K562 (cell line): ENCODE data around the gene CLDN24. TPM values are rescaled to one million over a fixed set of nuclear protein-coding genes. Genes with fewer than 3 reads are reported as not detected.

Experiments
- ATF3 ChIP-seq, 2 experiments: fragments of 450-650 bp in 1 of 2; sonication (generic) in 1 of 2; formaldehyde crosslinking in 1 of 2; IDR thresholded peaks in 1 of 2; conservative IDR thresholded peaks in 1 of 2; 2 replicates each; pipeline versions ENCODE4 v1.6.1 to v1.8.1; 2016 to 2023; ENCODE audit warnings: mild to moderate bottlenecking in 2 of 2, moderate library complexity in 2 of 2, inconsistent platforms in 1 of 2, missing genetic modification reagents in 1 of 2
- BACH1 ChIP-seq: fragments of 200-800 bp; sonication (Bioruptor generic); IDR thresholded peaks from 2 replicates; pipeline ENCODE4 v1.6.1; 2016; ENCODE audit warnings: missing genetic modification characterization, missing compliant biosample characterization
- BRF2 ChIP-seq: IDR thresholded peaks from 3 replicates; pipeline ENCODE4 v1.6.1; 2011; ENCODE audit warnings: borderline replicate concordance, mild to moderate bottlenecking; ENCODE audit not compliant: insufficient read length, insufficient read depth
- EWSR1 ChIP-seq: fragments of 450-650 bp; IDR thresholded peaks from 2 replicates; pipeline ENCODE4 v1.6.1; 2018; ENCODE audit warnings: borderline replicate concordance, mild to moderate bottlenecking, low read depth, moderate library complexity; ENCODE audit not compliant: partially characterized antibody
- FOXA3 ChIP-seq, 2 experiments: fragments of 450-650 bp in 1 of 2; sonication (generic) in 1 of 2; formaldehyde crosslinking; IDR thresholded peaks in 1 of 2; conservative IDR thresholded peaks in 1 of 2; 2 replicates each; pipeline versions ENCODE4 v1.4.0 to v1.8.0; 2020 to 2022; ENCODE audit warnings: mild to moderate bottlenecking in 2 of 2, missing genetic modification reagents in 1 of 2
- MED1 ChIP-seq: sonication (generic); formaldehyde crosslinking; IDR thresholded peaks from 2 replicates; pipeline ENCODE4 v1.8.1; 2023; ENCODE audit warnings: missing genetic modification reagents, borderline replicate concordance
- POU5F1 ChIP-seq: fragments of 150-350 bp; IDR thresholded peaks from 2 replicates; pipeline ENCODE4 v1.6.1; 2014; ENCODE audit warnings: borderline replicate concordance, low read length, low read depth, mild to moderate bottlenecking; ENCODE audit not compliant: partially characterized antibody
- PPARD ChIP-seq: fragments of 250-450 bp; sonication (Bioruptor Pico); IDR thresholded peaks from 2 replicates; pipeline ENCODE4 v1.8.0; 2022; ENCODE audit warnings: inconsistent platforms, mild to moderate bottlenecking, moderate library complexity
- SIN3A ChIP-seq, 2 experiments: fragments of 150-350 bp in 1 of 2; IDR thresholded peaks; 2 replicates each; pipeline ENCODE4 v1.6.1; 2011 to 2016; ENCODE audit warnings: borderline replicate concordance in 2 of 2, low read depth in 2 of 2, low read length in 2 of 2, mild to moderate bottlenecking in 2 of 2, moderate library complexity in 2 of 2; ENCODE audit not compliant: control insufficient read depth in 1 of 2
- SLC30A9 ChIP-seq: fragments of 250-450 bp; sonication (Bioruptor Pico); IDR thresholded peaks from 2 replicates; pipeline ENCODE4 v1.8.0; 2022; ENCODE audit warnings: mild to moderate bottlenecking, moderate library complexity
- TSHZ1 ChIP-seq: fragments of 250-450 bp; sonication (Bioruptor Pico); IDR thresholded peaks from 2 replicates; pipeline ENCODE4 v1.4.0; 2020; ENCODE audit warnings: mild to moderate bottlenecking, moderate library complexity
- ZC3H11A ChIP-seq: IDR thresholded peaks from 2 replicates; pipeline ENCODE4 v1.6.1; 2012; ENCODE audit warnings: low read depth, low read length, improper control_type of control experiment
- ZEB2 ChIP-seq: fragments of 450-650 bp; IDR thresholded peaks from 2 replicates; pipeline ENCODE4 v1.6.1; 2016
- ZFP1 ChIP-seq: fragments of 450-650 bp; formaldehyde crosslinking; IDR thresholded peaks from 2 replicates; pipeline ENCODE4 v1.4.0; 2020; ENCODE audit warnings: mild to moderate bottlenecking, mixed read lengths
- ZNF592 ChIP-seq: fragments of 450-650 bp; IDR thresholded peaks from 2 replicates; pipeline ENCODE4 v1.6.1; 2017; ENCODE audit warnings: antibody characterized with exemption, mild to moderate bottlenecking
- polyA plus RNA-seq, 8 experiments: library from polyadenylated mRNA; depleted of rRNA in 4 of 8; stranded (reverse) in 5 of 8; unstranded in 3 of 8; fragments of >200 nt; fragmentation: Nextera tagmentation in 2 of 8; fragmentation: Illumina TruSeq in 1 of 8; extraction: Ambion mirVana in 2 of 8; extraction: Trizol in 1 of 8; gene quantifications; 2 replicates each; pipeline versions ENCODE4 v1.2.1 to v1.2.3, GENCODE V29; 2011 to 2014; ENCODE audit warnings: inconsistent platforms in 1 of 8, missing spikeins in 1 of 8
- total RNA-seq, 7 experiments: library from RNA; depleted of rRNA in 6 of 7; stranded (reverse); fragments of >200 nt in 6 of 7; fragmentation: Illumina TruSeq in 2 of 7; extraction: Trizol in 2 of 7; gene quantifications; 2 replicates each; pipeline versions ENCODE4 v1.2.1 to v1.2.3, GENCODE V29; 2011 to 2021; ENCODE audit warnings: low replicate concordance in 1 of 7

CLDN24 gene
- total and polyA plus RNA-seq, 9 of the 15 experiments (the other 6 are each of a cell fraction or from before 2014, with no cell fraction given): not detected

GRCh38 chr4:183348706-183349659 is 26.8 kb upstream of the CLDN24 start (continued):
- no peak for TF ChIP-seq SLC30A9 (CRISPR knock-in tag)
- TF ChIP-seq FOXA3 (CRISPR knock-in tag; conservative IDR thresholded peaks at IDR 0.05 in 1 of 2, IDR thresholded peaks at IDR 0.05 in 1 of 2): peak in 1 of 2 experiments; percentile 71; a peak in 2 of 4 replicates
- no peak for TF ChIP-seq EWSR1
- no peak for TF ChIP-seq MED1 (CRISPR knock-in tag)
- TF ChIP-seq ZNF592: peak; percentile 100
- TF ChIP-seq BACH1 (tag): peak; percentile 100
- no peak for TF ChIP-seq ZC3H11A
- TF ChIP-seq ZFP1 (CRISPR knock-in tag): peak; percentile 96
- peak; percentile 93 for TF ChIP-seq PPARD (CRISPR knock-in tag)
- no peak for TF ChIP-seq BRF2
- TF ChIP-seq TSHZ1 (CRISPR knock-in tag): peak; percentile 98
- peak; percentile 87 for TF ChIP-seq ATF3 (IDR thresholded peaks at IDR 0.05)
- TF ChIP-seq ATF3 (CRISPR knock-in tag; conservative IDR thresholded peaks at IDR 0.05): no peak
- no peak for TF ChIP-seq SIN3A (IDR thresholded peaks at IDR 0.05; ENCODE audit: borderline replicate concordance in 2 of 2, control insufficient read depth in 1 of 2, low read depth in 2 of 2, low read length in 2 of 2)
- TF ChIP-seq POU5F1: no peak
- TF ChIP-seq ZEB2: no peak
